GM18951 (cell line): ENCODE measurements around the gene CYP26B1.

Source experiments
- POLR2A ChIP-seq: IDR thresholded peaks from 4 replicates; pipeline ENCODE4 v1.6.1; 2011; ENCODE audit warnings: mild to moderate bottlenecking; ENCODE audit not compliant: insufficient read length, insufficient read depth; ENCODE audit errors: extremely low read depth
- in situ Hi-C: fragments of 300-500 bp; cut with MboI; formaldehyde crosslinking; loops from one replicate; pipeline ENCODE4 v1.12.0; 2022; ENCODE audit warnings: low sequenced_read_pairs, mixed read lengths, inconsistent platforms; ENCODE audit not compliant: unreplicated experiment

CYP26B1 gene

DNA sequence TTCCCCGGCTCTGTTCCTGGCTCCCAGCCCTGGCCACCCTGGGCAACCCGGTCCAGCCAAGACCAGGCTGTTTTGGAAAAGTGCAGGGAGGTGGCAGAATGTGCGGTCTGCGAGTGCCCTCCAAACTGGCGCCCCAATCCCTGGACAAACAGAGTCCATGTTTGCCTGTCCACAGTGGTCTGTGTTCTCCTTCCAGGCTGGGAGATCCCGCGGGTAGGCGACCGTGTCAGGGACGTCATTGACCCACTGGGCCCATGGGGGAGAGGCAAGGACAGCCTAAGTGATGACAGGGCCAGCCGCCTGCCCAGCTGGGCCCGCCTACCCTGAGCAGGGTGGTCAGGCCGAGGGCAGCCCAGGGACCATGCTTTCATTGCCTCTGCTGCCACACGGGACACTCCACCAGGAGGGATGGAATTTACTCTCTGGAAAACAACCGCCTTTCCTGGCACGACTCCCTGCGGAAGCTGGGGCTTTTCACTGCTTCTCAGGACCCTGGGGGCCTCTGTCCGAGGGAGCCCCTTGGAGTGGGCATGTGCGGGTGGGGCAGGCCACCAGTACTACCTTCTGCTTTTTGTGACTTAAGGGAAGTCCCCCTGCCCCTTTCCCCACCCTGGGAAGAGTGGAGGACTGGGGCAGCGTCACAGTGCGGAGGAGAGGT, 20.1 kb downstream of the CYP26B1 start:
- in situ Hi-C loops = no loop called here

DNA sequence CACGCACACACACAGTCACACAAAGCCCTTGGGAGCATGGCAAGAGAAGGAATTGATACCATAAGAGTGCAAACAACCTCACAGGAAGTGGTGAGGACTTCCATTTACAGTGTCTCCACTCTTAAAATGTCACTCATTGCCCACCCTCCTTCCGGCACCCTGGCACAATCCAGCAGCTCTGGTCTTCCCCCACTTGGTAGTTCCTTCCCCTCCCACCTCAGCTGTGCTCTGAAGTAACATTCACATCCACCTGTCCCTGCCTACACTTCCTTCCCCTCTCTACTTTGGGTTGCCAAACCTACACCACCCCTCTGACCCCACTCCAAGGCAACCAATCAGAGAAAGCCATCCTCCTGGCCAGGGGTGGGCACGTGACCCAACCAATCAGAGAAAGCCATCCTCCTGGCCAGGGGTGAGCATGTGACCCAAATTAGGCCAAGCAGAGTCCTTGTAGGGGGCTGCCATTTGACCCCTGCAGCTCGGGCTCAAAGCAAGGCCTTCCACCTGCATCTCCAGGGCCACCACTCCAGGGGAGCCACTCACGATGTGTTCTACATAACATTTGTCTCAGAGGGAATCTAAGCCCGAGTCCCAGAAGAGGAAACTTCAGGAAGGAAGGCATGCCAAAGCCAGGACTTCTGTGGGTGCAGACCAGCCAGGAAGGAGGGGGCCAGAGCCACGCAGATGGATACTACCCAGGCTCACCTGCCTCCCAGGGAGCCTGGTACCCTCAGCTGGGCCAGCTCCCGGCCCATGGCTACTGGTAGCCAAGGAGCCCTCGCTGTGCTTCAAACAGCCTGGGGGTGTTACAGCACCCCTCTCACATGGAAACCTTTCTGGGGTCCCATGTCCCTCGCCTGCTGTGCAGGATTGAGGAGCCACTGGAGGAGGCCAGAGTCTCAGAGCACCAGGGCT, 21.2 kb downstream of the CYP26B1 start:
- TF ChIP-seq POLR2A = no peak
- in situ Hi-C loops = no loop called here

More for the DNA sequence above, 20.1 kb downstream of the CYP26B1 start:
- no peak for TF ChIP-seq POLR2A

DNA sequence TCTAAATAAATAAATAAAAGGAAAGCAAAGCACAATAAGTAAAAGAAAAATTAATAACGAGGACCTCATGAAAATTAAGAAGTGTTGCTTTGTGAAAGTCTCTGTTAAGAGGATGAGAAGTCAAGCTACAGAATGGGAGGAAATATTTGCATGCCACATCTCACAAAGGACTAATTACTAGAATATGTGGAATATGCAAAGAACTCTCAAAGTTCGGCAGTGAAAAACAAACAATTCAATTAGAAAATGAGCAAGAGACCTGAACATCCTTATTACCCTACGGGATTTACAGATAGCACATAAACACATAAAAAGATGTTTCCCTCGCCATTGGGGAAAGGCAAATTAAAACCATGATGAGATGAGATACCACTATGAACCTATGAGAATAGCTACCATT, 23.3 kb downstream of the CYP26B1 start:
- in situ Hi-C loops = no loop called here
- TF ChIP-seq POLR2A = no peak

DNA sequence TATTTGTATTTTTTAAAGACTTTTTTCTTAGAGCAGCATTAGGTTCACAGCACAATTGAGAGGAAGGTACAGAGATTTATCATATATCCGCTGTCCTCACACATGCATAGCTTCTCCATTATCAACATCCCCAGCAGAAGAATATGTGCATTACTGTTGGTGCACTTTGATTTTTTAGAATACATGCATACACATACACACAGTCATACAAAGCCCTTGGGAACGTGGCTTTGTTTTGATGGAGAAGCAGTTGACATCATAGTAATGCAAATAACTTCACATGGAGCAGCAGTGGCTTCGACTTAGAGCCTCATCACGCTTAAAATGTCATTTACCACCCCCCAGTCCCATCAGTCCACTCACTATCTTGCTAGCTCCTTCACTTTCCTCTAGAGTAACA, 26.5 kb downstream of the CYP26B1 start:
- in situ Hi-C loops = no loop called here
- TF ChIP-seq POLR2A = no peak

DNA sequence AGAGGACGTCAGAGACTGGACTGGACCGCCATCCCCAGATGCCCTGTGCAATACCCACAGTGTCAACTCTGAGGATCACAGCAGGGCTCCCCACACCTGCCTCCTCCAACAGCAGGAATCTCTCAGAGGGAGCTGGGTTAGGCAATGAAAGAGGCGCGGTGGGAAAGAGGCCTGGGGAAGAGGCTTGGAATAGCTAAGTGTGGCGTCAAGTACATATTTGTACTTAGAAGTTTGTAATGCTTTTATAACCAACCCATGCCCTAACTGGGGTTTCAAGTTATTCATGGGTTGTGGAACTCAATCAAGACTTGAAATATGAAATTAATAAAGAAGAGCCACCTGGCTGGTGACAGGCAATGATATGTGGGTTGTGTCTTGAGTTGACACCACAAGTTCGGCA, 28.7 kb downstream of the CYP26B1 start:
- in situ Hi-C loops = no loop called here
- no peak for TF ChIP-seq POLR2A

DNA sequence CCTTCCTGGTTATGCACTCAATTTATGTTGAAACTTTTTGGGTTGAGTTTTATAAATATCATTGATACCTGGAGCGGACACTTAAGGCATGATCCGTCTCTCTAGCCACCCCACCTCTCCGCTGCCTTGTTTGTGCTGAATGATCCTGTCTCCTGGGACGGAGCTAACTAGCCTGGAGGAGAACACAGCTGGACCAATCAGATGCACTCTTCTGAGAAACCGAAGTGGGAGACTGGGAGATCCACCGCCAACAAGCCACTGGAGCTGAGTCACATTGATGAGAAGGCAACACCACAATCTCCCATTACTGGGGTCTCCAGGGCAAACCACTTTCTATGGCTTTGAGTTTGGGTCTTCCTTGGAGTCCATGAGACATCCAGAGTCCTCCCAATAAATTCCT, 29.3 kb downstream of the CYP26B1 start:
- in situ Hi-C loops = no loop called here
- no peak for TF ChIP-seq POLR2A

DNA sequence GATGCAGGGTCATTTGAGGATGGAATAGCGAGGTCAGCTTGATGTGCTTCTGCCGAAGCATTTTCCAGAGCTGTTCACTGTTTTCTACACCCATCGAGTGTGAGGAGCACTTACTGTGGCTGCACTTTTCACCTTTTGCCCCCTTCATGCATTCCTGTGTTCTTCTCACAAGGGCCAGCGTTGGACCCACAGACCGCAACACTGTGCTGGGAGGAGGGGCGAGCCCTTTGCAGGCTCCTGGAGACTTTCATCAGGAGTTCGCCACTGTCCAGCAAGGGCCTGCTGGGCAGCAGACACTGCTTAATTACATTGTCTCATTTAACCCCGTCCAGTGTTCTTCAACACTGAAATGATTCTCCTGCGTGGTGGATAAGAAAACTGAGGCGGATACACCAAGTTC, 29.9 kb downstream of the CYP26B1 start:
- in situ Hi-C loops = no loop called here
- no peak for TF ChIP-seq POLR2A

DNA sequence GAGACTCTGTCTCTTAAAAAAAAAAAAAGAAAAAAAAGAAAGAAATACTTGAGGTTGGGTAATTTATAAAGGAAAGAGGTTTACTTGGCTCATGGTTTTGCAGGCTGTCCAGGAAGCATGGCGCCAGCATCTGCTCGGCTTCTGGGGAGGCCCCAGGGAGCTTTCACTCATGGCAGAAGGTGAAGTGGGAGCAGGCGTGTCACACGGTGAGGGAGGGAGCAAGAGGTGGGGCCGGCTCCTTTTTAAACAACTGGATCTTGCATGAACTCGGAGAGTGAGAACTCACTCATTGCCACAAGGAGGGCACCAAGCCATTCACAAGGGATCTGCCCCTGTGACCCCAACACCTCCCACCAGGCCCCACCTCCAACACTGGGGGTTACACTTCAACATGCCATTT, 30.6 kb downstream of the CYP26B1 start:
- in situ Hi-C loops = no loop called here
- TF ChIP-seq POLR2A = no peak

DNA sequence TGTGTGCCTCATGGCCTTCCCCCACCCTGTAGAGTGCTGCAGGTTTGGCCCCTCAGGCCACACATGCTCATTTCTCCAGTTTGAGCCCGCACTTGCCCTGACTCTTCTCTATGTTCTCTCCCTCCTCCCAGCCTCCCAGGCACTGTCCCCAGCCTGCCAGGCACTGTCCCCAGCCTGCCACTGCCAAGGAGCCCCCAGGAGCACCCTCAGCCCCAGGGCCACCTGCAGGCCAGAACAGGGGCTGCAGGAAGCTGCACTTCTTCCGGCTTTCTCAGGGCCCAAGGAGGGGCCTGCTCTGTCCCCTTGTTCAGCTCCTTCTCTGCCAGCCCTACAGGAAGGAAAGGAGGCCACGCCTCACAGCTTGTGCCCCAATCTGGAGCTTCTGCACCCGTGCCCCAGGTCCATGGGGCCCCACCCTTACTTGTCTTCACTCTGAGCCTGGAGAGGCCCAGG, 31.6 kb downstream of the CYP26B1 start:
- TF ChIP-seq POLR2A = no peak
- in situ Hi-C loops = no loop called here

DNA sequence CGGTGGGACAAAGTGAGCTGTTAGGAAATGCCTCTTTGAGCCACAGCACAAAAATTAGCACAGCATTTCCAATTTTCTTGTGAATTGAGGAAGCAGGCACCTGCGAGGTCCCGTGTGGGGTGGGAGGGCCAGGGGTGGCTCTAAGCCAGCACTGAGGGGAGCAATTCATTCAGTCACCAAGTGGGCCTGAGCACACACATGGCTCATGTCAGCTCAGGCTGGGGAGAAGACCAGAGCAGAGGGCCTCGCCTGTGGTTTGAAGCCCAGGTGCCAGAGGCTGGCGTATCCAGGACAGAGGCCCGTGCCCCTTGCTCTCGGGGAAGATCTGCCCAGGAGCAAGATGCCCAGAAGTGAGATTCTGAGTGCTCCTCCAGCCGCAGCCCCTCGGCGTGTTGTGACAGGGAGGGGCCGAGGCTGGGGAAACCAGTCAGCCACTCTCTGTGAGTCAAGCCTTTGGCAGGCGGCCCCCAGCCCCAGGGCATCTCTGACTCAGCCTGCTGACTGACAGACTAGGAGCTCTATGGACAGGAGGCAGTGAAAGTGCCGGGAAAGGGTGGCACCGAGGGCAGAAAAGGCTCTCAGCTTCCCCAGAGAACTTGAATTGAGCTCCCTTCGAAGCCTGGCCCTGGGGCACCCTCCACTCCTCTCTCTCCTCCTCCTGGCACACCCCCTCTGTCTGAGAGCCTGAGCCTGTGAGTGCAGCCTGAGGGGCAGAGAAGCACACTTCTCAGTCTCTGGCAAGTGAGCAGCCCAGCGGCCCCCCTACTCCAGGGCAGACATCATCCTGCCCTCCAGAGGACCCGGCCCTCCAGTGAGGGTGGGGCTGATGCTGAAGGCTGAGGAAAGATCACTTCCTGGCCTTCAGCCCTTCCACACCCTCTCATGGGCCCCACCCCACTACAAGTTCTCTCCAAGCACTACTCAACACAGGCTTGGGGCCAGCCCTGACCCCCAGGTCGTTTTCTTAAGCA, 32.3 kb downstream of the CYP26B1 start:
- in situ Hi-C loops = no loop called here
- TF ChIP-seq POLR2A = no peak

DNA sequence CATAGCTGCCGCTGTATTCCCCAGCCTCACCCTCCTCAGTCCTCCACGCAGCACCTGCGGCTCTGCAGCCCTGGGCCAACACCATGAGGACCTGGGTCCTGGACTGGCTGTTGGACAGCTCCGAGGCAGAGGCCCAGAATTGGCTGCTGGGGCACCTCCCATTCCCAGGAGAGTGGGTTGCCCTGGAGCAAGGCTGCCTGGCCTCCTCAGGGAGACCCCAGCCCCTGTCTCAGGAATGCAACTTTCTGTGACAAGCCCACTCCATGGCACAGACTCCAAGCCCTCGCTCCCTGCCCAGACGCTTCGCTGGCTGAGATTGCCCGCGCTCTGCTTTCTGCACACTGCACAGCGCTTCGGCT, 33.0 kb downstream of the CYP26B1 start:
- TF ChIP-seq POLR2A = no peak
- in situ Hi-C loops = no loop called here

DNA sequence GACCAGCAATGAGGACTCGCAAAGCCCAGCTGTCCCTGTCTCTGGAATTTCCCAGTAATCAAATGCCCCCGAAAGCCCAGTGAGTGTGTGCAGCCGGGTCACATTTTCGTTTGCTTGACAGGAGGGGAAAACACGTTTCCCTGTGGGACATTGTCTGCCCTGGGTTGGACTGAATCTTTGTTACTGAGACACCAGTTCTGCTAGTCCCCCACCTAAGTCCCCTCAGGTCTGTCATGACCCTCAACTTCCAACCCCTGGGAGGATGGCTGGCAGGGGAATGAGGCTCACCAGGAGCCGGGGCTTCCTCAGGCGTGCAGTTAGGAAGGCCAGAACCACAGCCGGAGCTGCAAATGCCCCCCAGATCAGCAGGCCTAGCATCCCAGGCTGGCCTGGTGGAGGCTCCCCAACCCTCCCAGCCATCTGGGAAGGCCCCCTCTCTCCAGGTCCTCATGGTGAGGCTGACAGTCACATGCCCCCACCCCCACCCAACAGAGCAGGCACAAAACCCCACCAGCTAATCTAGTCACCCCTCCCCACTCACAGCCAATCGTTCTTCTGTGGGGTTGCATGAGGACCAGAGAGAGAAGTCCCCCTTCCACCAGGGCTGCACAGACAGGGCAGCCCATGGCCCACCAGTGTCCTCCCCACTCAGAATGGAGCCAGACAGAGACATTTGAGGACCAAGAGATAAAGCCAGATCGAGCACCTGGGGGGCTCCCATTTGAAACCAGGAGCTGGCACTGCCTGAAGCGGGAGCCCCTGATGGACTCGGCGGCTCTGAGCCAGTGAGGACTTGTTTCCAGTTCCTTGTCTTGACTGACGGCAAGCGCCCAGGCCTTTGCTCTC, 33.6 kb downstream of the CYP26B1 start:
- TF ChIP-seq POLR2A = no peak
- in situ Hi-C loops = no loop called here
